MM.1S (cell line): ENCODE data around the gene GNB1.

Experiments used
- EZH2 ChIP-seq: fragments of 300-600 bp; sonication (generic); optimal IDR thresholded peaks from 2 replicates; pipeline ENCODE3; 2017; ENCODE audit warnings: low read depth, mild to moderate bottlenecking, antibody characterized with exemption, low read length, mixed read lengths
- TF ChIP-seq, protein P1 (sequence below): fragments of 300-600 bp; sonication (generic); IDR thresholded peaks from 2 replicates; pipeline ENCODE4 v1.5.1; 2016; ENCODE audit warnings: antibody characterized with exemption, low read length, mixed read lengths

DNA sequence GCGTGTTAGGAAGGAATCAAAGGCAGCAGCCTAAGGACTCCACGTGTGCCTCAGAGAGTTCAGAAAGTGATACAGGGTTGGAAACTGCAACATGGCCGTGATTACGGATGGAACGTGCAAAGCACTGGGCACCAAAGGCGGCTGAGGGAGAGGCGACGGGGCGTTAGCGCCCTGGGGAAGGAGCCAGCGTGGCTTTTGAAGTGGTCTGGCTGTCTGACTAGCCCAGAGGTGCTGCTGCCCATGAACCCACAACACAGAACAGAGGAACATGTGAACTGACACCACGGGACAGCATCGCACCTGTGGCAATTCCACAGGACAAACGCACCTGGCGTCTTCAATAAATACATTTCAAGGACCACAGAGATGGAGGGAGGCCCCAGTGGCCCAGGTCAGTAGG, 46.2 kb upstream of the GNB1 start:
- TF ChIP-seq EZH2: no peak
- TF ChIP-seq, protein P1, sequence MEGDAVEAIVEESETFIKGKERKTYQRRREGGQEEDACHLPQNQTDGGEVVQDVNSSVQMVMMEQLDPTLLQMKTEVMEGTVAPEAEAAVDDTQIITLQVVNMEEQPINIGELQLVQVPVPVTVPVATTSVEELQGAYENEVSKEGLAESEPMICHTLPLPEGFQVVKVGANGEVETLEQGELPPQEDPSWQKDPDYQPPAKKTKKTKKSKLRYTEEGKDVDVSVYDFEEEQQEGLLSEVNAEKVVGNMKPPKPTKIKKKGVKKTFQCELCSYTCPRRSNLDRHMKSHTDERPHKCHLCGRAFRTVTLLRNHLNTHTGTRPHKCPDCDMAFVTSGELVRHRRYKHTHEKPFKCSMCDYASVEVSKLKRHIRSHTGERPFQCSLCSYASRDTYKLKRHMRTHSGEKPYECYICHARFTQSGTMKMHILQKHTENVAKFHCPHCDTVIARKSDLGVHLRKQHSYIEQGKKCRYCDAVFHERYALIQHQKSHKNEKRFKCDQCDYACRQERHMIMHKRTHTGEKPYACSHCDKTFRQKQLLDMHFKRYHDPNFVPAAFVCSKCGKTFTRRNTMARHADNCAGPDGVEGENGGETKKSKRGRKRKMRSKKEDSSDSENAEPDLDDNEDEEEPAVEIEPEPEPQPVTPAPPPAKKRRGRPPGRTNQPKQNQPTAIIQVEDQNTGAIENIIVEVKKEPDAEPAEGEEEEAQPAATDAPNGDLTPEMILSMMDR: no peak
